Brain pericyte (primary cell): ENCODE data around the gene GFM1.
"Not testable (repeated sequence)": the region's sequence is repeated elsewhere in the genome, so short reads cannot be mapped to it uniquely, and the experiment has no call there.

Experiments used
- DNase-seq: peaks from one replicate; pipeline ENCODE4 v3.0.0-alpha.2; 2012; ENCODE audit warnings: low read depth, low spot score

GFM1 gene

DNA sequence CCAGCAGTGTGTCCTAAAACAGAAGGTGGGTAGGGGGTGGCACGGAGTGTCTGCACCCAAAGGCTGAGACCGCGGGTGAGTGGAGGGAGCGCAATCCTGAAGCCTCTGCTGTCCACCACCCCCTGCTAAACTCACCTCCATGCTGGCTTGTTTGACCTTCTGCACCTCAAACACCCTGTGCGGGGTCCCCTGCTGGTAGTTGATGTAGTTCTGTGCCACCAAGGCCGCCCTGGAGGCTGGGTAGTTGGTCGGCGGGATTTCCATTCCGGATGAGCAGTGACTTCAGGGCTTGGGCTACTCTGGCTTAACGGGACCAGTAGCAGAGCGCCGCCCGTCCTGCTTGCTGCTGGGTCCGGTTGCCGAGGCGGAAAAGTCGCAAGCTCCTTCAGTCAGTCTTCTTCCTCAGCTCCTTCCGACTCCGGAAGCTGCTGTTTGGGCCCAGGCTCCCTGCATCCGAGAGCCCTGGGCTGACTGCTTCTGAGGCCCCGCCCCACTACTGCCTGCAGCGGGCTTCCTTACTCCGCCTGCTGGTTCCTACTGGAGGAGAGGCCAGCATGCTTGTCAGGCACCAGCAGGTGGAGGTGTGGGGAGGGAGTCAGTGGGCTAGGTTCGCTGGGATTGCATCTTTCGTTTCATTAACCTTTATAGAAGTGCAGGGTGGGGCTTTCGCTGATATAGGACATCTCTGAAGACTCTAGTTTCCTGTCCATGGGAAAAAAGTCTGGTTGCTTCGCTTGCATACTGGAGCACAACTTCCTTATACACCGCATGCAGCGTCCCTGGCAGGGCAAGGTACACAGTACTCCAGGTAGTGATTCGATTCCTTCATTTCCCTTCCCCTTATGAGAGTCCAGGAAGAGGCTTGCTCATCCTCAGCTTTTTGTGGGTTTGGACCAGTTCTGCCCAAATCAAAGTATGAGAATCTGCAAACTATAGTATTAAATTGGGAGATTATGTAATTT is 28.2 kb downstream of the GFM1 start, which contains the start of gene LXN:
LXN (minus strand) TSS at position 434 of the 962 bp plus-strand sequence; CDS start at position 264, 170 bp downstream.
- DNase-seq: peak; percentile 57

DNA sequence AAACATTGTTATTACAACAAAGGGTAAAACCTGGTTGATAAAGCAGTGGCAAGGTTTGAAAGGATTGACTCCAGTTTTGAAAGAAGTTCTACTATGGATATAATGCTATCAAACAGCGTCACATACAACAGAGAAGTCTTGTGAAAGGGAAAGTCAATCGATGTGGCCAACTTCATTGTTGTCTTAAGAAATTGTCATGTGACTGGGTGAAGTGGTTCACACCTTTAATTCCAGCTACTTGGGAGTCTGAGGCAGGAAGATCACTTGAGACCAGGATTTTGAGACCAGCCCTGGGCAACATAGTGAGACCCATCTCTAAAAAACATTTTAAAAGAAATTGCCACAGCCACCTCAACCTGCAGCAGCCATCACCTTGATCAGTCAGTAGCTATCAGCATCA is 34.4 kb downstream of the GFM1 start:
- no peak for DNase-seq

DNA sequence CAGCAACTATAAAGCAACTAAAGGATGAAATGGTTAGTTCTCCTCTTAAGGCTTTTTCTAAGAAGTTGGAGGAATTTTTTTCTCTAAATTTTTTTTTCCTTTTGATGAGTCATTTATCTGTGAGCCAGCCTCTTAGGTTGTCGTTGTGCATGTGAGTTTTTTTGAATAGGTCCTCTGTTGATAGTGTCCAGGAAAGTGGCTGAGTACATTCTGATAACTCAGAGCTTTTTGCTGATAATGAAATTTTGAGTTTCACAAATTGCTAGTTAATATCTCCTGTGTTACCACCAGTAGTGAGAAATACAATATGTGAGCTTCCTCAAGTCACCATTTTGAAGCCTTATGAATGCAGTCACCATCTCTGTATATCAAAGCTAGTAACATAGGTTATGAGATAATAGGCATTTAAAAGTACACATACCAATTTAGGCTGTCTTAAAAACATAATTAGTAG is 35.2 kb downstream of the GFM1 start:
- DNase-seq: no peak

DNA sequence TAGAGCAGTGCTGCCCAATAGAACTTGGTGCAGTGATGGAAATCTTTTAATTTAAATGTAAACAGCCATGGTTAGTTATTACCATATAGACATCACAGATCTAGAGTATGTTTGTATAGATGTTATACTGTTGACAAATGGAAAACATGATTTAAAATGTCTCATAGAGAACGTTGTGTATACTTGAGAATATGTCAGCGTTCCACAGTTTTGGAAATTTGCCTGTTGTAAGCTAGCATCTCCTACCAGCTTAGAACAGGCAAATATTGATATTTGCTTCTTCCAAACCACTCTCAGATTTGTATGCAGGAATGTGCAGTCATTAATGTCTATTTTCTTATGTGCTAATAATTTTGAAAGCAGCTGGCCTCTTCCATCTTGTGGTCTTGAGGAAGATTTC is 36.5 kb downstream of the GFM1 start:
- no peak for DNase-seq

DNA sequence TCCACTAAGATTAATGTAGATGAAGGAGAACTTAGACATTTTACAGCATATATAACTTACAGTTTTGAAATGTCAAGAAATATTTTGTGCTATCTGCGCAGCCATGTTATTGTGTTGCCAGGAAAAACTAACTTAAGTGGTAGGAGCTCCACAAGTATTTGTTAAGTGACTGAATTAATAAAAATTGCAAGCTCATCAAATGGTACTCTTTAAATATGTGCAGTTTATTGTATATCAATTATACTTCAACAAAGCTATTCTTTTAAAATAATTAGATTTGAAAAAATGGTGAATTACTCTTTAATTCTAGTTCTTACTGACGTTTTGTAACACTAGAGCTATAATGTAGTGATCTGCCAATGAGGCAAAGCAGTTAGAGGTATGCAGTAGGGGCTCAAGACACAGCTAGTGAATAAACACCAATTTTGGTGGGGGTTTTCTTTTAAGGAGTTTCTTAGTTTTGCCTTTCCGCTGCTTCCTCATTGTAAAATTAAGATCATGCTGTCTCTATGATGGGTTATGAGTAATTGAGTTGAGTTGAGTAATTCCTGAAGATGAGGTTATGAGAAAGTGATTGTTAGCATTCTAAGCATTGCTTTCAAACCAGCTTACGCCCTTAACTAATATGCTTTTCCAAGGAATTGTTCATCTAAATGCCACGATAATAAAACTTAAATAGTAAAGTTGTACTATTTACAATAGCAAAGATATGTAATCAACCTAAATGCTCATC is 39.1 kb downstream of the GFM1 start:
- DNase-seq: no peak

DNA sequence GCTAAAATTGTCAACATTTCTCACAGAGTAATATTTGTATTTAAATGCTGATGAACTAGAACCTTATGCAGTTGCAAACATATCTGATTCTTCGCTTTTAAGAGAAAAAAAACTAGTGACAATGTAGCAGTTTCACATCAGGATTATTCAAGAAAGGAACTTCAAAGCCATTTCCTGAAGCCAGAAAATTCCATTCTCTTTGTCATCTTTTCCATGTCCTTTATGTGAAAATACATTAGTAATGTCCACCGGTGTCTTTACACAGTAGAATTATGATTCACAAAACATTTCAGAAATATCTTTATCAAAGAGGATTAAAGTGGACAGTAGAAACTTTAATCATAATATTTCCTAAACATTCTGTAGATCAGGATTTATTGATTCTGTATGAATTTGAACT is 40.8 kb downstream of the GFM1 start:
- no peak for DNase-seq

DNA sequence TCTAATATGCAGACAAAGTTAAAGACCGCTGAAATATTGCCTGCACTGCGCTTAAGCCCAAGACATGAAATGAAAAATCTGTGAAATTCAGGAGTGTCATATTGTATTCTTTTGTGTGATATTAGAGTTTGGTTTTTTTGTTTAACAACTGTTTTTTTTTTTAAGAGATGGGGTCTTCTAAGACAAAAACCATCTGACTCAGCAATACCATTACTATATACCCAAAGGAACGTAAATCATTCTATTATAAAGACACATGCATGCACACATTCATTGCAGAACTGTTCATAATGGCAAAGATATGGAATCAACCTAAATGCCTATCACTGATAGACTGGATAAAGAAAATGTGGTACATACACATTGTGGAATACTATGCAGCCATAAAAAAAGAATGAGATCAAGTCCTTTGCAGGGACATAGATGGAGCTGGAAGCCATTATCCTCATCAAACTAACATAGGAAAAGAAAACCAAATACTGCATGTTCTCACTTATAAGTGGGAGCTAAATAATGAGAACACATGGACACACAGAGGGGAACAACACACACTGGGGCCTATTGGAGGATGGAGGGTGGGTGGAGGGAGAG is 49.6 kb downstream of the GFM1 start:
- not testable (repeated sequence) for DNase-seq

DNA sequence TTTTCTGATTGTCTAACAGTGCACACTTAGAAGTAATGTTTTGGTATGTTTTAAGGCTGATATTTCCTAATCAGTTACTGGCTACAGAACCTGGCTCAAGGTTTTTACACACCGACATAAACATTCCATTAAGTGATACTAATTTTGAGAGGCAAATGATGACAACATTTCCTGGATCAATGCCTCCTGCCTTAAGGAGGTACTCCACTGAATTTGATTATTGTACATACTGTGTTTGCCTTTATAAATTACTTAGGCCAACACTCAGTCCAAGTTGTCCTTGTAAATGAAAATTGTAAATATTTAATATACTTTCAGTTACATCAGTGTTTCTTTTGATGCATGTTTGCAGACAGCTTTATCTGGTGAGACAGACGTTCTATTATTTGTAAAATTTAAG is 52.3 kb downstream of the GFM1 start:
- no peak for DNase-seq

DNA sequence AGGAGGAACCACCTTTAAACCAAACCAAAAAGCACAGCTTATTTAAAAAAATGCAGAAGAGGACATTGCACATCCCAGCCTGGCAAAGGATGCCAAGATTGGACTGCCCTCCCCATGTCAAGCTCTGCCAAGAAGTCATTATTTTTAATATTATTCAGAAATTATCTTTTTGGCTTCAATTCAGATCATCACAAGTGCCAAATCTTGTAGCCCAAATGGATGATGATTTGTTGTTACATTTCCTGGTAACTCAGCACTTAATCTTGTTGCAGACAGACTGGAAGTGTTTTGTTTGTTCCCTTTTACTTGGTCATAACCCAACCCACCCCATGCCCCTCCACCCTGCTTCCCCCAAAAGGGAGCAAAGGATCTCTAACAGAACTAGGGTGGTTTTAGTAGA is 56.2 kb downstream of the GFM1 start:
- no peak for DNase-seq

DNA sequence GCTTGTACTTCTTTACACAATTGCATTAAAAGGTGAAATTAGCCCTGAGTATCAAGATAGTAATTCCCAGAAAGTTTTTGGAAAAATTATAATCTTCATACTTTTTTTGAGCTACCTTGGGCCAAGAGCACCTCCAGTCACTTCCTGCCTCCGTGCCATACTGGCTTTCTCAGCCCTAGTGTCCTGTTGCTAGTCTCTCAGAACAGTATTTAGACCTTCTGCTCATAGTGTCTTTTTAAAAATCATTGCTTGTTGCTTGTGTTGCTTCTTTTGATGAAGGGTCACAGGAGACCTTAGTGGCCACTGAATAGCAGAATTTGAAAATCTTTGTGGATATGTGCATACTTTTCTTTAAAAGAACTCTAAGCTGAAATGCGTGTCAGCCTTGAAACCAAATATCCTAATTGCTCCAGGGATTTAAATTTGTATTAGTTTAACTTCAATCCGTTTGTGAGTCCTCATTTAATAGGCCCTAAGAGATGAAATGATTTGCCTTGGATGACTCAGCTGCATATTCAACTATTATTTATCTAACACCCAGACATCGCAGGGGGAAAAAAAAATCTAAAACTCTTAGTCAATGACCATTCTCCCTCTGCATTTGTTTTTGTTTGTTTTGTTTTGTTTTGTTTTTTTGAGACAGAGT is 57.2 kb downstream of the GFM1 start:
- no peak for DNase-seq

DNA sequence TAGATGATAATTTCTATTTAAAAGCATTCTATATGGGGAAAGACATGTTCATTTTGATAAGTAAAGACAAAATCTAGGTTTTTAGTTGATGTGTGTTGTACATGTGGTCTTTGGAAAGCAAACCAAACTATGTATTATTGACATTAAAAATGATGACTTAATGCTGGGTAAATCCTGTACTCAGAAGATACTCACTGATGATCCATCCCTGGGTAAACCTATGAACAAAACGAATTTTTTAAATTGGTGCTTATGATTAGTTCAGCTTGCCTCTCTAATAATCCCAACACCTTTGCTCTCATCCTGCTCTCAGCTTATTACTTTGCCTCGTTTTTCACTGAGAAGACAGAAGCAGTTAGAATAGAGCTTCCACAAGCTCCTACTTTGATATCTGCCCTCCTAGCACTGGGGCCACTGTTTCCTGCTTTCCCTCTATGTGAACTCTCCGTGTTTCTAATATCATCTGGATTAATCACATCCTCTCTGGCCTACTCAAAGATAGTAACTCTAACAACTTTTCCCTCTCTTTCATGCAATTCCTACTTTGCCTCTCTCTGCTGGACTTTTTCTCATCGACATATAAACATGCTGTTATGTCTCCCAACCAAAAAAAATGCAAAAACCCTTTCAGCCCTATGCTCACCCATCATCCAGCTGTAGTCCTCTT is 58.6 kb downstream of the GFM1 start:
- DNase-seq: no peak

DNA sequence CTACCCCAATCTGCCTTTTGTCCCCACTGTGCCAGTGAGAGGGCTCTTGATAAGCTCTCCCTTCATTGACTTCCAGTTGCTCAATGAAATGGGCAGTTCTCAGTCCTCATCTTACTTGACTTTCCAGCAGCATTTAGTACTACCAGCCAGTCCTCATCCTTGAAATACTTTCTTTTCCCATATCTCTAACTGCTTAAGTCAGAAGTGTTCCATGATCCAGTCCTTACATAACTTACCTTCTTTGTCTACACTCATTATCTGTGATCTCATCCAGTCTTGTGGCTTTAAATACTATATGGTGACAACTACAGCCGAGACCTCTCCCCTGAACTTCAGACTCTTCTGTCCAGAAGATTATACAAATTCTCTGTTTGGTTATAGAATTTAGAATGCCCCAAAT is 59.2 kb downstream of the GFM1 start:
- DNase-seq: no peak

DNA sequence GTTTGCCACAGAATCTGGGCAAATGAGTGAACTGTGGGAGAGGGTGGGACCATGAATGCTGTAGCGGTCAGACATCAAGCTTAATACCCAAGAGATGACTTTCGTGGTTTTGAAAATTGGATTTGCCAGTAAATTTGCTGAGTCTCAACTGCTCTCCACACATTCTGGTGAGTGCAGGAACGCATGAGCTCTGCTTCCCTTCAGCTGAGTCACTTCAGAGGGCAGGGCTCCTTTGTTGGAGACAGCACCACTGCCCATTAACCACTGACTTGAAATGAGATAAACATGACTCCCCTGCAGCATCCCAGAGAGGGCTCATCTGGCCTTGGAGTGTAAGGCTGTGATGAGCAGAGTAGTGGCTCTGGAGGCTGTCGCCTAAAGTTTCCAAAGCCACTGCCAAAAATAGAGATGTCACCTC is 65.3 kb downstream of the GFM1 start:
- peak; percentile 56 for DNase-seq

DNA sequence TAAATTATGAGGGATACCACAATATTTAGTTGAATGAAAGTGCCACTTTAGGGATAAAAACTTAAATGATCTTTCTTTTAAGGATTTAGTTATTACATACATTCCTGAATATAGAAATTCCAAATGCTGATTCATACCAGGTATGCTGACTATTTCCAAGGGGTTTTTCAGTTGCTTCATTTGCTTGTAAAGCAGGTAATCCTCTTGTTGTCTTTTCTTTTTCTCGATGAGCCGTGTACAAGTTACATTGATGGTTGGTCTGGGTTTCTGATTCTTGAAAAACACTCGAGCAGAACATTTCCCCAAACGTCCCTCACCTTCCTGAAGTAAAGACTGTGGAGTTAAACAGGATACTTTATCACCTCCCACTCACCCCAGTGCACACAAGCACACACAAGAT is 66.3 kb downstream of the GFM1 start:
- DNase-seq: no peak

DNA sequence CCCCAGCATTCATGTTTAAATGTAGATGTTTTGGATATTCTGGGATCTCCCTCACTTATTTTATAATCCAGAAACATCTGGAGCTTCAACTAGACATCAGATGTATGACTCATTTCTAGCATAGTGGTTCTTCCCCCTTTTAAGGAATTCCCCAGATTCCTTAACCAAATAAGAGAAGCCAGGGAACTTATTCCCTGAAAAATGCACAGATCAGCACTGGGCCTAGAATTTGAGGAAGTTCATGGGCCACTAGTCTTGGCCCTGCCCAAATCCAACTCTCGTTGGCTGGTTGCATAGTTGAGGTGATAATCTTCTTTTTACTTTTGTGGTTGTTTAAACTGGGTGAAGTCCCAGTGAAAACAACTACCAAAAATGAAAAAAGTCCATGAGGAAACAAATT is 67.6 kb downstream of the GFM1 start:
- no peak for DNase-seq

DNA sequence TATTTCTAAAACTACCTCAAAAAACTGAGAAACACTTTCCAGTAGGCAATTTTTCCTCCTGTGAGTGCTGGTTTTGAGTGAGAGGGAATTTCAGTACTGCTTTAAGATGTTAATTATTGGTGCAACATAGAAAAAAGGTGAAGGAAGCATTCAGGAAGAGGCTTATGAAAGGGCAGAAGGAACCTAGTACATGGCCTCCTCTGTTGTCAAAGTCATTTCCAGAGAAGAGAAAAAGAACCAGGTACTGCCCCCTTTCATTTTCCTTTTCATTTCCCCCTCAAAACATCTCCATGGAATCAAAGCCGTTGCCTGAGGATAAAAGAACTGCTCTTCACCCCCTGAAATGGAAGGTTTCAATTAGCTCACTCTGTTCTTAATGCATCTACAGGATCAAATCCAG is 68.1 kb downstream of the GFM1 start:
- DNase-seq: no peak

DNA sequence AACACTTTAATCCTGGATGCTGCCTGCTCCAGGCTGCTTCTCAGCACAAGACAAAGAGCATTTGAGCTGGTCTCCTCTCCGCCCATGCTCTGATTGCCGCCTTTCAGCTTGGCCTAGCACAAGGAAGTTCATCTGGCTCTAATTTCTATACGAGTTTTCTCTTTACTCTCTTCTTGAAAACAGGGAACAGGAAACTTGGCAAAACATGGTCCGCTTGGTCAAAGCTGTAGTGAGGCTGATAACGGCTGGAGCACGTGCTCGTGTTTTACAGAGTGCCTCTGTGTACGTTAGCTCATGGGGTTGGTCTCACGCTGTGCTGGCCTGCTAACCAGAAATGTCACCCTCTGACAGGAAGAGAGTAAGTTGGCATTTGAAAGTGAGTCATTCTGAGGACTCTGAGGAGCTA is 68.8 kb downstream of the GFM1 start:
- DNase-seq: peak; percentile 89

DNA sequence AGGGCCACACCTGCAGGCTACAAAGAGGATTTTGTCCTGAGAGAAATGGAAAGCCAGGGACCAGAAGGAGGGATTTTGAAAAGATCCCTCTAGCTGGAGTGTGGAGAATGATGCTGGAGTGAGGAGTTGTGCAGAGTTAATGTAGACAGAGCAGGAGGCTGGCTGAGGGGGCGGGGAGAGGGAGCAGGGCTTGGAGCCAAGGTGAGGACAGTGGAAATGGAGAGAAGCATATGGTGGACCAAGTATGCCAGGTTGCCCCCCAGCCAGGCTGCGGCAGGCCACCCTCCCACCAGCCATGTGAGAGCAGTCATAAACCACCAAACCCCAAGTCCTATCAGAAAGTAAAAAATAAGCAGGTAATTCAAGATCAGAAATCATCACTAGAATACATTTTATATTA is 73.2 kb downstream of the GFM1 start:
- no peak for DNase-seq

DNA sequence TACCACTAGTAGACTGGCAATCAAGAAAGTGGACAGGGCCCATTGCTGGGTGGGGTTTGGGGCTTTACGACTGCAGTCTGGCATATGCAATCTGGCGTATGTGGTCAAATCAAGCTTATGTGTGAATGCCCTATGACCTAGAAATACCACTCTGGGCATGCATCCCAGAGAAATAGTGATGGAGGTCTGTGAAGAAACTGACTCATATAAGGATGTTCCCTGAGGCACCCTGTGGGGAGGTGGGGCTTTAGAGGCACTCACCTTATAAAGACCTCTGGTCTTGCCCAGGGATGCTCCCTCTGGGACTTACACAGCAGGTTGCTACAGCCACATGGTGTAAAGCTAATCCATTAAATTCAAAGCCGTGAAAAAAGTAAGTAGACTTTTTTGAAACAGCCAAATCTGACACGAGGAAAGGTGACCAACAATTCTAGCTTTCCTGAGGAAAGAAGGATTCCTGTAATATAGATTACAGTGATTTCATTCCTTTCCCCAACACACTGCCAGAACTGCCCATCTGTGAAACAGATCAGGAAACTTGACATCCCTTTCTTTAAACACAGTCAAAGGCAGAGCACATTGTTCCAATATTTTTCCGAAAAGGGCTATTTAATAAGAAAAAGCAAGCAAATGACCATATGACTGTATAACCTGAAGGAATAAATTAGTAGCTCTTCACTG is 74.3 kb downstream of the GFM1 start:
- DNase-seq: peak; percentile 78

DNA sequence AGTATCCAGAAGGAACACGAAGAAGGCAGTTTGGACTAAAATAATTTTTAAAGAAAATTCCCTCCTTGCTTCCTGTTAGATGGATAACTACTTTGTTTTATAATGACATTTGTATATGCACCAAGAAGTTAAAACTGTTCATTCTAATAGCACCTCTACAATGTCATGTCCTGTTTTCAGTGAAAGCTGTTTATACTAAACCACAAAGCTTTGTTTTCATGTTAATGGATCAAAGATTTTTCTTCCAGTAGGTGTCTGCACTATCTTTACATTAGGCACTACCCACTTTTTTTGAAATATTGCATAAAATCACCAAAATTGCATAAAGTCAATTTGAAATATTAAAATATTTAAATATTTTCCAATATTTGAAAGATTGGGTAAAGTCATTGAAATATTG is 77.8 kb downstream of the GFM1 start:
- DNase-seq: no peak

DNA sequence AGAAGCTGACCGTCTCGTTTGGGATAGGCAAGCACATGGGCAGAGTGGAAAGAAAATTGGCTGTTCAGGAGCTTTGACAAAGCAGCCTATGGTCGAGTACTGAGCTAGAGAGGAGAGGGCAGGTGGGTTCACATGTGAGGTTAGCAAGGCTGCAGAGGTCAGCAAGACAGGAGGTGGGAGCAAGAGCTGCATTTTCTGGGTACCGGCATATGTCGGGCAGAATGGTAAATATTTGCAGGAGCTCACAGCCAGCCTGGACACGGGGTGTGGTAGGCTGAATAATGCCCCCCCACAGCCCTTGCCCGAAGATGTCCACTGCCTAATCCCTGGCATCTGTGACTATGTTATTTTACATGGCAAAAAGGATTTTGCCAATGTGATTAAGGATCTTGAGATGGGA is 79.7 kb downstream of the GFM1 start:
- no peak for DNase-seq
